ENCODE data around the gene PQBP1. TPM values are rescaled to one million over a fixed set of nuclear protein-coding genes. Genes with fewer than 3 reads are reported as not detected.

The PQBP1 gene
- total RNA-seq, 1 donor from 2014 or later = 67.5 TPM

DNA sequence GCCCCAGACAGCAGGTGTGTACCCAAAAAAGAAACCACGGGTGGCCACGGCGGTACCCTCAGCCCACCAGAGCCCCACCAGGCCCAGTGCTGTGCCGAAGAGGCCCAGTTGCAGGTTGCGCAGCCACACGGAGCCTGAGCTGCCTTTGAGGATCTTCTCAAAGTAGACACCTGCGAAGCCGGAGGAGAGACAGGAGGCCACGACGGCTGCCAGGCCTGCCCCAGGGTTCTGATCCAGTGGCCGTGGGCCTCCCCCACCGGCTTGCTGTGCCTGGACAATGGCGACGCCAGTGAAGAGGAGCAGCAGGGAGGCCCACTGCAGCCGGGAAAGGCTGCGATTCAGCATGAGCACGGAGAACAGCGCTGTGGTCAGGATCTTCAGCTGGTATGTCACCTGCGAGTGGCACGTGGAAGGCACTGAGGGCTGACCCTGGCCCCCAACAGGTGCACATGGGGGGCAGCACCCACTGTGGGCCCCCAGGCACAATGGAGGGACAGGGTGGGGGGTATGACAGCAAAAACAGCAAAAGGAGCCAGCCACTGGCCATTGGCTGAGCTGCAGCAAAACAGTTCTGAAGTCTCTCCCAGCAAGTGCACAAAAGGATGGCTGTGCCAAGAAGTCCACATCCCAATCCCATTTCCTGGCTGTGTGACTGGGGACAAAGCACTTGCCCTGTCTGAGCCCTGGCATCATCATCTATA lies 7.5 kb downstream of the PQBP1 start:
- intact Hi-C loops (cut with DNase I) = no loop called here

DNA sequence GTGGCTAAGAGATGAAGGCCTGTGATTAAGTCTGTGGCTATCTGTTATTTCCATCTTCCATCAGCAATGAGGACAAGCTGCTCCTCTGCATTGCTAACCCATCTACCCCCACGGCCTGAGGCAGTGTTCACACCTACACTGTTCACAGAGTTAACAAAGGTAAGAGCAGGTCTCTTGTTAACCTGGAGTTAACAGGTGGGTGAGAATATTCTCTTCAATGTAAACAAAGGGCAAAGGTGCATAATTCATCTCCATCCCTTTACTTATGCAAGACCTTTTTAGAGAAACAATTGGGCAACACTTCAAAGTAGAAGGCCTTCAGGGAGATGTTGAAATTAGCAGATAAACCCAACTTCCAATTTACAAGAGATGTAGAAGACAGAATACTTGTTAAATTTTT lies 10.9 kb downstream of the PQBP1 start:
- Histone ChIP-seq H3K27me3 (no peaks in the 10 kb centered on the region), H3K27ac (no peak overlapping the region), H3K4me3 (no peak overlapping the region), H3K9me3 (no peaks in the 10 kb centered on the region), H3K36me3 (peaks cover 0 to 6% of the 10 kb centered on the region in 2 donors), H3K4me1 (peaks cover 11% of the 10 kb centered on the region)
- TF ChIP-seq POLR2A (IDR thresholded peaks at IDR 0.05) (no peak), POLR2AphosphoS5 (IDR thresholded peaks at IDR 0.05; ENCODE audit: insufficient read depth in 1 of 2, low read depth in 1 of 2) (no peak)
- TF ChIP-seq, protein P1, sequence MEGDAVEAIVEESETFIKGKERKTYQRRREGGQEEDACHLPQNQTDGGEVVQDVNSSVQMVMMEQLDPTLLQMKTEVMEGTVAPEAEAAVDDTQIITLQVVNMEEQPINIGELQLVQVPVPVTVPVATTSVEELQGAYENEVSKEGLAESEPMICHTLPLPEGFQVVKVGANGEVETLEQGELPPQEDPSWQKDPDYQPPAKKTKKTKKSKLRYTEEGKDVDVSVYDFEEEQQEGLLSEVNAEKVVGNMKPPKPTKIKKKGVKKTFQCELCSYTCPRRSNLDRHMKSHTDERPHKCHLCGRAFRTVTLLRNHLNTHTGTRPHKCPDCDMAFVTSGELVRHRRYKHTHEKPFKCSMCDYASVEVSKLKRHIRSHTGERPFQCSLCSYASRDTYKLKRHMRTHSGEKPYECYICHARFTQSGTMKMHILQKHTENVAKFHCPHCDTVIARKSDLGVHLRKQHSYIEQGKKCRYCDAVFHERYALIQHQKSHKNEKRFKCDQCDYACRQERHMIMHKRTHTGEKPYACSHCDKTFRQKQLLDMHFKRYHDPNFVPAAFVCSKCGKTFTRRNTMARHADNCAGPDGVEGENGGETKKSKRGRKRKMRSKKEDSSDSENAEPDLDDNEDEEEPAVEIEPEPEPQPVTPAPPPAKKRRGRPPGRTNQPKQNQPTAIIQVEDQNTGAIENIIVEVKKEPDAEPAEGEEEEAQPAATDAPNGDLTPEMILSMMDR (IDR thresholded peaks at IDR 0.05) = no peak
- intact Hi-C loops (cut with DNase I) = no loop called here
- DNase-seq (ENCODE audit: extremely low spot score in 2 of 2) = no peak

More for the DNA sequence above, 7.5 kb downstream of the PQBP1 start:
- Histone ChIP-seq H3K27ac (no peak overlapping the region), H3K4me1 (peaks cover 5% of the 10 kb centered on the region), H3K4me3 (no peak overlapping the region), H3K9me3 (no peaks in the 10 kb centered on the region), H3K27me3 (no peaks in the 10 kb centered on the region), H3K36me3 (peaks cover 0 to 20% of the 10 kb centered on the region in 2 donors)
- DNase-seq (ENCODE audit: extremely low spot score in 2 of 2) = no peak
- TF ChIP-seq POLR2A (IDR thresholded peaks at IDR 0.05) = no peak
- TF ChIP-seq POLR2AphosphoS5 (IDR thresholded peaks at IDR 0.05; ENCODE audit: insufficient read depth in 1 of 2, low read depth in 1 of 2) = no peak
- TF ChIP-seq, protein P1 (IDR thresholded peaks at IDR 0.05) = no peak

DNA sequence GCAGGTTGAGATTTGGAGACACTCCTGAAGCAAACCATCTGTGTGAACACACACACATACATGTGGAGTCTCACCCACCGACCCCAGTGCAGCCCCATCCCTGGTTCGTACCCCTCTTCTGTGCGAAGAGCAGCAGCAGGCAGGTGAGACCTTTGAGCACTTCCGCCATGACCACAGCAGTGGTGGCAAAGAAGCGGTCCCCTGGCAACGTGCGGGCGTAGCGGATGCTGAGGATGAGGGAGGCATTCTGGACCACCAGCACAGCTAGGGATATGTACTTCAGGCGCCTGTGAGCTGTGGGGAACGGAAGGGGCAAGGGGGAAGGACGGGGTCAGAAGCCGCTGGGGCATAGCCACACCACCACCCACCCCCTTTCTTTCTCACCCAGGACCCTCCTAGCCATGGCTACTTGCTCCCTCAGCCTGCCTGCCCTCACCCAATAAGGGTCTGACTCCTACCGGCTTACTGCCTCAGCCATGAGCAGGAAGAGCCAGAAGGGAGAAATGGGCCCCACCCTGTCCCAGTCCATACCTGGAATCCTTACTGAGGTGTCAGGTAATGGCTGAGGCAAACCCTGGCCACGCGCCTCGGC lies 12.1 kb downstream of the PQBP1 start:
- intact Hi-C loops (cut with DNase I) = no loop called here
- Histone ChIP-seq H3K9me3 (no peaks in the 10 kb centered on the region), H3K27me3 (no peaks in the 10 kb centered on the region), H3K36me3 (peaks cover 0 to 1% of the 10 kb centered on the region in 2 donors), H3K4me3 (no peak overlapping the region), H3K27ac (no peak overlapping the region), H3K4me1 (peaks cover 11% of the 10 kb centered on the region)
- TF ChIP-seq POLR2A (IDR thresholded peaks at IDR 0.05) (no peak), POLR2AphosphoS5 (IDR thresholded peaks at IDR 0.05; ENCODE audit: insufficient read depth in 1 of 2, low read depth in 1 of 2) (no peak)
- TF ChIP-seq, protein P1 (IDR thresholded peaks at IDR 0.05) = no peak
- no peak for DNase-seq (ENCODE audit: extremely low spot score in 2 of 2)

DNA sequence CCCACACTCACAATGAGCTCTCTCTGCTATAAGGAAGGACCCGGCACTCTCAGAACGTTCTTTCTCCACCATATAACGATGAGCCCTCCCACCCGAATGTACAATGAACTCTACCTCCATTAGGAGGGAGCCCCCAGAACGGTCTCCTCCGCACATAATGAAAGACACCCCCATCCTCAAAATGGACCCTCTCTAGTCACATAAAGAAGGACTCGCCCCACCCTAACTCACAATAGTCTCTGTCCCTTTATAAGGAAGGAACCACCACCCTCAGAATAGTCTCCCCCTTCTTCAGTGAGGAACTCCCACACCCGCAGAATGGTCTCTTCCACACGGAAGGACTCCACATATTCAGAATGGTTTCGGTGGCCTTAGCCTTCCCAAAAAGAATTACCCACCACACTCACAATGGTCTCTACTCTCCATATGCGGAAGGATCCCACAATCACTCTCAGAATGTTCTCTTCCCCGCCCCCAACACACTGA lies 13.2 kb downstream of the PQBP1 start:
- intact Hi-C loops (cut with DNase I) = no loop called here
- H3K27ac ChIP-seq = peak overlapping the region; percentile 65
- no peak for DNase-seq (ENCODE audit: extremely low spot score in 2 of 2)
- peak overlapping the region; percentile 57 to 60 for H3K4me3 ChIP-seq
- H3K36me3 ChIP-seq = no peaks in the 10 kb centered on the region
- no peaks in the 10 kb centered on the region for H3K9me3 ChIP-seq
- peaks cover 11% of the 10 kb centered on the region for H3K4me1 ChIP-seq
- no peaks in the 10 kb centered on the region for H3K27me3 ChIP-seq
- TF ChIP-seq, protein P1 (IDR thresholded peaks at IDR 0.05) = no peak
- TF ChIP-seq POLR2A (IDR thresholded peaks at IDR 0.05) (no peak), POLR2AphosphoS5 (IDR thresholded peaks at IDR 0.05; ENCODE audit: insufficient read depth in 1 of 2, low read depth in 1 of 2) (no peak)

Data from vagina (tissue), 2 donors.